ENCODE data around the gene FEM1A. TPM values are rescaled to one million over a fixed set of nuclear protein-coding genes. Genes with fewer than 3 reads are reported as not detected.
A peak's percentile ranks its signal among the peaks of the same experiment; 100 is the strongest.
"Not testable (repeated sequence)": the region's sequence is repeated elsewhere in the genome, so short reads cannot be mapped to it uniquely, and the experiment has no call there.

FEM1A gene
- total RNA-seq, 2 donors from 2014 or later = 7.7 to 9.1 TPM

DNA sequence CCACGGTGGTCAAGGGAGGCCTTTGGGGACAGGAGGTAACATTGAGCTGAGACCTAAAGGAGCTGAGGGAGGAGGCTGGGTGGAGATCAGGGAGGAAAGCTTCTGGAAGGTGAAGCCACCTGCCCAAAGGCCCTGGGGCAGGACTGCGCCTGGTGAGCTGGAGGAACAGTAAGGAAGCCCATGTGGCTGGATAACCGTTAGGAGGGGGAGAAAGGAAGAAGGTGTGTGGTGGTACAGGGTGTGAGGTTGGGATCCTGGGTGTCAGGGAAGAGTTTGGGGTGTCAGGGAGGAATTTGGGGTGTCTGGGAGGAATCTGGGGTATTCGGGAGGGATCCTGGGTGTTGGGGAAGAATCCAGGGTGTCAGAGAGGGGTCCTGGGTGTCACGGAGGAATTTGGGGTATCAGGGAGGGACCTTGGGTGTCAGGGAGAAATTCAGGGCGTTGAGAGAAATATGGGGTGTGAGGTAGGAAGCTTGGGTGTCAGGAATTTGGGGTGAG is 39.3 kb downstream of the FEM1A start:
- no peak for DNase-seq (ENCODE audit: low spot score)
- intact Hi-C loops (cut with DNase I) = no loop called here

DNA sequence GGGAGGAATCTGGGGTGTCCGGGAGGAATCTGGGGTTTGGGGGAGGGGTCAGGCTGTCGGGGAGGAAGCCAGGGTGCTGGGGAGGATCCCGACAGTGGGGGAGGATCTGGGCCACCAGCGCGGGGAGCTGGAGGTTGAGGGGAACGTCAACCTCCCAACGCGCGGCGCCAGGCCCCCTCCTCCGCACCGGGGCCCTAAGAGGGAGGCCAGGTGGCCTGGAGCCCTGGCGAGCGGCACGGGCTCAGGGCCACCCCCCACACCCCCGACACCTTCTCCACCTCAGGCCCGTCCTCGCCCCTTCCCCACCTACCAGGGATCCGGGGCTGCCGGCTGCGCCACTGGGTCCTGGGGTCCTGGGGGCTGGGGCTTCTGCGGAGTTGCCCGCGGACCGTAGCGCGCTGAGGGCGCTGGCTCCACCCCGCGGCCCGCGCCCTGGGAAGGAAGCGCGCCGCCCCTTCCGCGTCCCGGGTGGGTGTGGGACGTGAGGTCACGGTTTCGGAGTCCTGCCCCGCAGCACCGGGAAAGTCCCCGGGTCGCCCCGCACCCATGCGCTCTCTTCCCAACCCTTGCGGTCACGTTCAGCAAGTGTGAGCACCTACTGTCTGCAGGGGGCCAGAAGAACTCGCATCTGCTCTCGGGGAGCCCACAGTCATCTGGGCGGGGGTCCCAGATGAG is 39.9 kb downstream of the FEM1A start, which contains the start of gene TICAM1:
Gene TICAM1, minus strand, starts transcription at position 409 of the 675 bp plus-strand sequence. CDS start 13,335 bp downstream, outside the sequence.
- peak; percentile 92 for DNase-seq (ENCODE audit: low spot score)
- intact Hi-C loops (cut with DNase I) = no loop called here

DNA sequence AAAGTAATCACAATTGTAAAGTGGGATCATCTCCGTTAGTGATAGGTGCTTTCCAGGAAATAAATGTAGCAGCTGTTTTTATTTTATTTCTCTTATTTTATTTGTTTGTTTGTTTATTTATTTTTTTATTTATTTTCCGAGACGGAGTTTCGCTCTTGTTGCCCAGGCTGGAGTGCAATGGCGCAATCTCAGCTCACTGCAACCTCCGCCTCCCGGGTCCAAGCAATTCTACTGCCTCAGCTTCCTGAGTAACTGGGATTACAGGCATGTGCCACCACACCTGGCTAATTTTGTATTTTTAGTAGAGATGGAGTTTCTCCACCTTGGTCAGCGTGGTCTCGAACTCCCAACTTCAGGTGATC is 40.4 kb downstream of the FEM1A start:
- intact Hi-C loops (cut with DNase I); DNase-seq (ENCODE audit: low spot score): not testable (repeated sequence)

DNA sequence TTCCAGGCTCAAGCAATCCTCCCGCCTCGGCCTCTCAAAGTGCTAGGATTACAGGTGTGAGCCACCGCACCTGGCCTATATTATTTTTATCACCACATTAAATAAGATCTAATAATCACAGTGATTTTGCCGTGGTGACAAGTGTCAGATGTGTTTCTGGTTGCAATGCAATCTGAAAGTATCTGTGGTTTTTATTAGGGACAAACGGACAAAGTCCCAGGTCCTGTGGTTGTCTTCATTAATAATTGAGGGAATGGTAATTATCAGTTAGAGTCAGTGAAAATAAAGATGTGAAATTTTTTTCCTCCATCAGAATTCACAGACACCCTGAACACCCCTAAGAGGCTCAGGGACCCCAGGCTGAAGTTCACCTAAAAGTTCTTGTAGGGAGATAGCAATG is 41.2 kb downstream of the FEM1A start:
- intact Hi-C loops (cut with DNase I) = no loop called here
- DNase-seq (ENCODE audit: low spot score) = no peak

DNA sequence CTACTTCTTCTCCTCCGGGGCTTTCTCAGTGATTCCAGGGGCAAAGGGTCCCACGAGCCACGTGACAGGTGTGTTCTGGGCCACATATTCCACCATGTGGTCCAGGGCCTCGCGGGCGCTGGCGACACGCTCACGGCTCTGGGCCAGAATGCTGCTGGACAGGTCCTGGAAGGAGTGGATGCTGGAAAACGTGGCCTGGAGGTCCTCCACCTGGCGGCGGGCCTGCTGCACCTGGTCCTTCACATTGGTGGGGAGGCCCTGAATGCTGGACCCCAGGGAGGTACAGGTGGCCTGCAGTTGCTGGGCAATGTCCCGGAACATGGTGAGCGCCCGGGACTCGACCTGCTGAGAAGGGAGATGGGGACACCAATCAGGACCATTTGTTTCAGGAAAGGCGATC is 47.7 kb downstream of the FEM1A start:
- intact Hi-C loops (cut with DNase I) = no loop called here
- DNase-seq (ENCODE audit: low spot score) = no peak

DNA sequence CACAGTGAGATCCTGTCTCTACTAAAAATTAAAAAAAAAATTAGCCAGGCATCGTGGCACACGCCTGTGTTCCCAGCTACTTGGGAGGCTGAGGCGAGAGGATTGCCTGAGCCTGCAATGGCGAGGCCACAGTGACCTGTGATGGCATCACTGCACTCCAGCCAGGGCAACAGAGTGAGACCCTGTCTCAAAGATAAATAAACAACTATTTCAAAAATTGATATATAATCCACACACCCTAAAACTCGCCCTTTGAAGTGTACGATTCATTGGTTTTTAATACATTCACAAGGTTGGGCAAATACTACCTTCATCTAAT is 52.1 kb downstream of the FEM1A start:
- no peak for DNase-seq (ENCODE audit: low spot score)
- intact Hi-C loops (cut with DNase I) = no loop called here

- no peak for DNase-seq (ENCODE audit: low spot score)
- intact Hi-C loops (cut with DNase I) = no loop called here
Observed at GRCh38 chr19:4844348-4845179, 53.0 kb downstream of the FEM1A start.

- not testable (repeated sequence) for DNase-seq (ENCODE audit: low spot score)
Observed at GRCh38 chr19:4845975-4846374, 54.4 kb downstream of the FEM1A start.

GRCh38 chr19:4847190-4847973 is 55.8 kb downstream of the FEM1A start:
- DNase-seq (ENCODE audit: low spot score) = no peak
- intact Hi-C loops (cut with DNase I) = loop anchor here in 1 of 2 donors (1.0 kb wide), 1 partner anchor 38 kb away; no protein-coding TSS in a partner anchor

More at GRCh38 chr19:4845975-4846374, 54.4 kb downstream of the FEM1A start:
- intact Hi-C loops (cut with DNase I) = not testable (repeated sequence)

DNA sequence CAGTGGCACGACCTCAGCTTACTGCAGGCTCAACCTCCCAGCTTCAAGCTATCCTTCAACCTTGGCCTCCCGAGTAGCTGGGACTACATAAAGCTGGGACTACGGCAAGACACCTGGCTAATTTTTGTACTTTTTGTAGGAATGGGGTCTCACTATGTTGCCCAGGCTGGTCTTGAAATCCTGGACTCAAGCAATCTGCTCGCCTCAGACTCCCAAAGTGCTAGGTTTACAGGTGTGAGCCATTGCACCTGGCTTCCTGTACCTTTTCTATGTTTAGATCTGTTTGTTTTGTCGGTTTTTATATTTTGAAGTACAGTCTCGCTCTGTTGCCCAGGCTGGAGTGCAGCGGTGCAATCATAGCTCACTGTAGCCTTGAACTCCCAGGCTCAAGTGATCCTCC is 57.5 kb downstream of the FEM1A start:
- no peak for DNase-seq (ENCODE audit: low spot score)
- intact Hi-C loops (cut with DNase I) = no loop called here

Small RNA genes lying within 50 kb of the gene (microRNA-seq; reads per million reads assigned to microRNA genes)
- 0.26 to 0.32 reads per million in 2 donors for gene MIR7-3 (ENCODE audit: borderline microRNAs expressed in 2 of 2)

Other genes starting within 250 kb of the FEM1A start
- gene SEMA6B, start 232.1 kb upstream of the FEM1A start, total RNA-seq = 10 to 100 TPM; 13.7 to 19.4 TPM
- 1 to 10 TPM; 5.7 to 6.1 TPM for gene TNFAIP8L1, start 152.2 kb upstream of the FEM1A start, total RNA-seq
- gene MYDGF, start 121.4 kb upstream of the FEM1A start, total RNA-seq = 10 to 100 TPM; 66.3 to 75.9 TPM
- 10 to 100 TPM; 42.1 to 50.3 TPM for gene DPP9, start 67.9 kb upstream of the FEM1A start, total RNA-seq
- gene TICAM1, start 40.0 kb downstream of the FEM1A start, total RNA-seq = 10 to 100 TPM in 1 of 2 donors, 1 to 10 TPM in 1; 7.6 to 13.2 TPM
- gene PLIN3, start 75.9 kb downstream of the FEM1A start, total RNA-seq = 10 to 100 TPM; 56.6 to 88.6 TPM
- under 1 TPM; 0.29 to 0.56 TPM for gene ARRDC5, start 111.2 kb downstream of the FEM1A start, total RNA-seq
- 1 to 10 TPM; 2.2 to 2.9 TPM for gene UHRF1, start 117.8 kb downstream of the FEM1A start, total RNA-seq
- gene KDM4B, start 177.4 kb downstream of the FEM1A start, total RNA-seq = 10 to 100 TPM; 31.0 to 31.4 TPM

Measured in posterior vena cava (tissue), 2 donors.